CD4-positive, alpha-beta T cell treated with Interleukin-15 for 4 hours (primary cell): ENCODE measurements around the gene GTF2IRD1.
A peak's percentile ranks its signal among the peaks of the same experiment; 100 is the strongest.
"Not testable (repeated sequence)": the region's sequence is repeated elsewhere in the genome, so short reads cannot be mapped to it uniquely, and the experiment has no call there.

Source experiments
- DNase-seq: peaks from one replicate; pipeline ENCODE4 v3.0.0-alpha.2; 2020; ENCODE audit warnings: low spot score

Gene GTF2IRD1

GRCh38 chr7:74563639-74564038, 109.9 kb downstream of the GTF2IRD1 start:
- DNase-seq, result not testable (repeated sequence)

GRCh38 chr7:74567318-74567668, 113.6 kb downstream of the GTF2IRD1 start:
- no peak for DNase-seq

- no peak for DNase-seq
Measured at GRCh38 chr7:74568658-74569057, 115.0 kb downstream of the GTF2IRD1 start.

GRCh38 chr7:74569501-74570075, 115.9 kb downstream of the GTF2IRD1 start:
- DNase-seq, result peak; percentile 52

- DNase-seq, result no peak
Measured at GRCh38 chr7:74570533-74571156, 116.9 kb downstream of the GTF2IRD1 start.

GRCh38 chr7:74572301-74572979, 118.7 kb downstream of the GTF2IRD1 start:
- DNase-seq, result no peak

- no peak for DNase-seq
Measured at GRCh38 chr7:74573512-74573911, 119.8 kb downstream of the GTF2IRD1 start.

- DNase-seq, result no peak
Measured at GRCh38 chr7:74575083-74575784, 121.5 kb downstream of the GTF2IRD1 start.

- no peak for DNase-seq
Measured at GRCh38 chr7:74575811-74576210, 122.1 kb downstream of the GTF2IRD1 start.

GRCh38 chr7:74579800-74580685, 126.3 kb downstream of the GTF2IRD1 start:
- no peak for DNase-seq

GRCh38 chr7:74581916-74582440, 128.3 kb downstream of the GTF2IRD1 start:
- DNase-seq, result no peak

GRCh38 chr7:74582447-74583039, 128.8 kb downstream of the GTF2IRD1 start:
- DNase-seq, result no peak

- DNase-seq, result no peak
Measured at GRCh38 chr7:74583630-74584029, 129.9 kb downstream of the GTF2IRD1 start.

- no peak for DNase-seq
Measured at GRCh38 chr7:74584160-74584954, 130.7 kb downstream of the GTF2IRD1 start.

- DNase-seq, result no peak
Measured at GRCh38 chr7:74585844-74586243, 132.1 kb downstream of the GTF2IRD1 start.

GRCh38 chr7:74586258-74587175, 132.8 kb downstream of the GTF2IRD1 start:
- no peak for DNase-seq

GRCh38 chr7:74587435-74588126, 133.9 kb downstream of the GTF2IRD1 start:
- no peak for DNase-seq

GRCh38 chr7:74590813-74591212, 137.1 kb downstream of the GTF2IRD1 start:
- no peak for DNase-seq

- DNase-seq, result no peak
Measured at GRCh38 chr7:74598558-74598957, 144.9 kb downstream of the GTF2IRD1 start.
